HEK293 (cell line): ENCODE results near the gene LRP1B.
"Not testable (repeated sequence)": the region's sequence is repeated elsewhere in the genome, so short reads cannot be mapped to it uniquely, and the experiment has no call there.

Experiments used
- CTCF ChIA-PET: fragments of 350-600 bp; formaldehyde crosslinking; extraction: SDS; loops from one replicate; lab custom pipeline; 2021; ENCODE audit warnings: antibody characterized with exemption; lab: Yijun Ruan, JAX
- POLR2A ChIA-PET: fragments of 300-600 bp; formaldehyde crosslinking; extraction: SDS; loops from one replicate; lab custom pipeline; 2020; ENCODE audit warnings: antibody characterized with exemption, inconsistent platforms; lab: Yijun Ruan, JAX
- H3K27ac ChIP-seq: fragments of 200-500 bp; sonication (Bioruptor generic); 2 replicates; pipeline ENCODE4 v1.5.1; 2014; ENCODE audit warnings: low read depth, low read length, control low read depth, inconsistent platforms; ENCODE audit errors: extremely low read depth
- H3K36me3 ChIP-seq, 2 experiments: fragments of 200-500 bp in 1 of 2; sonication (Bioruptor generic) in 1 of 2; 1 replicate in 1 of 2; 2 replicates in 1 of 2; pipeline ENCODE4 v1.5.1; 2014 to 2017; ENCODE audit warnings: inconsistent platforms in 2 of 2, low read length in 2 of 2; ENCODE audit not compliant: control insufficient read depth in 2 of 2, insufficient read depth in 1 of 2
- H3K4me1 ChIP-seq: fragments of 200-500 bp; sonication (Bioruptor generic); 2 replicates; pipeline ENCODE4 v1.5.1; 2014; ENCODE audit warnings: mild to moderate bottlenecking, low read length, inconsistent platforms; ENCODE audit not compliant: control insufficient read depth, insufficient read depth
- H3K4me3 ChIP-seq: 2 replicates; pipeline ENCODE4 v1.5.1; 2011; ENCODE audit warnings: low read depth, mild to moderate bottlenecking, control low read depth, low read length, moderate library complexity
- H3K9me3 ChIP-seq: fragments of 200-500 bp; sonication (Bioruptor generic); 2 replicates; pipeline ENCODE4 v1.5.1; 2014; ENCODE audit warnings: low read depth, low read length, inconsistent platforms; ENCODE audit not compliant: control insufficient read depth, insufficient read depth
- GLI2 ChIP-seq: fragments of 450-650 bp; formaldehyde crosslinking; IDR thresholded peaks from 2 replicates; pipeline ENCODE4; 2017; ENCODE audit warnings: missing biosample characterization, missing genetic modification characterization, low read depth, borderline replicate concordance
- GLI4 ChIP-seq: fragments of 450-650 bp; formaldehyde crosslinking; IDR thresholded peaks from 2 replicates; pipeline ENCODE4 v1.5.1; 2016; ENCODE audit warnings: missing biosample characterization, missing genetic modification characterization
- HOXA7 ChIP-seq: sonication (generic); formaldehyde crosslinking; IDR thresholded peaks from 2 replicates; pipeline ENCODE4 v1.8.1; 2022; ENCODE audit warnings: missing genetic modification reagents, borderline replicate concordance
- RBAK ChIP-seq: fragments of 450-650 bp; formaldehyde crosslinking; IDR thresholded peaks from 2 replicates; pipeline ENCODE4 v1.5.1; 2016; ENCODE audit warnings: missing biosample characterization, missing genetic modification characterization
- SCRT1 ChIP-seq: fragments of 450-650 bp; formaldehyde crosslinking; IDR thresholded peaks from 2 replicates; pipeline ENCODE4 v1.5.1; 2016; ENCODE audit warnings: missing biosample characterization, missing genetic modification characterization, borderline replicate concordance
- ZFP41 ChIP-seq: fragments of 450-650 bp; formaldehyde crosslinking; IDR thresholded peaks from 2 replicates; pipeline ENCODE4 v1.5.1; 2016; ENCODE audit warnings: missing biosample characterization, missing genetic modification characterization, borderline replicate concordance
- ZNF112 ChIP-seq: fragments of 450-650 bp; formaldehyde crosslinking; IDR thresholded peaks from 2 replicates; pipeline ENCODE4 v1.5.0; 2017; ENCODE audit warnings: missing biosample characterization, missing genetic modification characterization
- ZNF24 ChIP-seq: fragments of 450-650 bp; formaldehyde crosslinking; IDR thresholded peaks from 2 replicates; pipeline ENCODE4 v1.5.1; 2016; ENCODE audit warnings: missing biosample characterization, missing genetic modification characterization
- ZNF274 ChIP-seq, 2 experiments: fragments of 200-500 bp in 1 of 2; fragments of 450-650 bp in 1 of 2; sonication (Bioruptor generic) in 1 of 2; formaldehyde crosslinking in 1 of 2; IDR thresholded peaks; 2 replicates each; pipeline versions ENCODE4 v1.5.1 to v1.6.1; 2014 to 2016; ENCODE audit warnings: borderline replicate concordance in 1 of 2, inconsistent platforms in 1 of 2, low read length in 1 of 2, missing biosample characterization in 1 of 2, missing genetic modification characterization in 1 of 2
- ZNF404 ChIP-seq: fragments of 450-650 bp; formaldehyde crosslinking; IDR thresholded peaks from 2 replicates; pipeline ENCODE4 v1.5.1; 2017; ENCODE audit warnings: missing biosample characterization, missing genetic modification characterization
- ZNF514 ChIP-seq: fragments of 450-650 bp; formaldehyde crosslinking; IDR thresholded peaks from 2 replicates; pipeline ENCODE4 v1.5.1; 2016; ENCODE audit warnings: missing biosample characterization, missing genetic modification characterization
- ZNF530 ChIP-seq: fragments of 450-650 bp; formaldehyde crosslinking; IDR thresholded peaks from 2 replicates; pipeline ENCODE4 v1.5.1; 2016; ENCODE audit warnings: low read depth, missing biosample characterization, missing genetic modification characterization
- ZNF548 ChIP-seq: fragments of 450-650 bp; formaldehyde crosslinking; IDR thresholded peaks from 2 replicates; pipeline ENCODE4 v1.5.1; 2016; ENCODE audit warnings: missing biosample characterization, missing genetic modification characterization
- ZNF624 ChIP-seq: fragments of 450-650 bp; formaldehyde crosslinking; IDR thresholded peaks from 2 replicates; pipeline ENCODE4 v1.5.1; 2017; ENCODE audit warnings: missing biosample characterization, missing genetic modification characterization
- ZSCAN16 ChIP-seq: fragments of 450-650 bp; formaldehyde crosslinking; IDR thresholded peaks from 2 replicates; pipeline ENCODE4 v1.5.1; 2016; ENCODE audit warnings: missing biosample characterization, missing genetic modification characterization
- TF ChIP-seq, protein P1 (sequence below): fragments of 450-650 bp; formaldehyde crosslinking; IDR thresholded peaks from 2 replicates; pipeline ENCODE4 v1.5.1; 2016; ENCODE audit warnings: missing biosample characterization, missing genetic modification characterization
- TF ChIP-seq, protein P2 (sequence below): fragments of 450-650 bp; formaldehyde crosslinking; IDR thresholded peaks from 2 replicates; pipeline ENCODE4 v1.5.1; 2016; ENCODE audit warnings: missing biosample characterization, missing genetic modification characterization
- TF ChIP-seq, protein P3 (sequence below): fragments of 450-650 bp; formaldehyde crosslinking; conservative IDR thresholded peaks from 2 replicates; pipeline ENCODE4 v1.5.1; 2016; ENCODE audit warnings: low read depth, missing biosample characterization, missing genetic modification characterization
- TF ChIP-seq, protein P4 (sequence below): fragments of 450-650 bp; formaldehyde crosslinking; IDR thresholded peaks from 2 replicates; pipeline ENCODE4 v1.5.1; 2016; ENCODE audit warnings: missing biosample characterization, missing genetic modification characterization, borderline replicate concordance

The LRP1B gene

DNA sequence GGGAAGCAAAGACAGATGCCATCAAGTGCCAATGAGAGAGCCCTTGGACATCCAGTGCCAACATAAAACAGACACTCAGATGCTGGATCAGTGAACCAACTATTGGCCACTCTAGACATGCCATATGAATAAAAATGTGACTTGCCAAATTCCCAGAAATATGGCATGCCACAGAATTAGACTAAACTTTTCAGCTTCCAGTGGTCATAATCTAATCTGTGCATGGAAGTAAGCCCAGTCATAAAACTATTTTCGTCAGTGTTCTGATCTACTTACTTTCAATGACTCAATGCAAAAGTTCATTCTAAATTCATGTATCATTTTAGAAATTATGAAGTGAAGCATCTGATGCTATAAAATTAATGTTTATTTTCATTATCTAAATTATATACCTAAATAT lies 1844.4 kb downstream of the LRP1B start (continued):
- TF ChIP-seq ZNF624 (tag by site-specific recombination) (no peak), ZNF112 (tag by site-specific recombination) (no peak), RBAK (no peak), ZNF530 (no peak), ZNF404 (no peak), ZNF24 (tag by site-specific recombination) (no peak), ZFP41 (tag by site-specific recombination) (no peak), ZNF548 (tag by site-specific recombination) (no peak), ZSCAN16 (no peak)
- TF ChIP-seq, protein P1, sequence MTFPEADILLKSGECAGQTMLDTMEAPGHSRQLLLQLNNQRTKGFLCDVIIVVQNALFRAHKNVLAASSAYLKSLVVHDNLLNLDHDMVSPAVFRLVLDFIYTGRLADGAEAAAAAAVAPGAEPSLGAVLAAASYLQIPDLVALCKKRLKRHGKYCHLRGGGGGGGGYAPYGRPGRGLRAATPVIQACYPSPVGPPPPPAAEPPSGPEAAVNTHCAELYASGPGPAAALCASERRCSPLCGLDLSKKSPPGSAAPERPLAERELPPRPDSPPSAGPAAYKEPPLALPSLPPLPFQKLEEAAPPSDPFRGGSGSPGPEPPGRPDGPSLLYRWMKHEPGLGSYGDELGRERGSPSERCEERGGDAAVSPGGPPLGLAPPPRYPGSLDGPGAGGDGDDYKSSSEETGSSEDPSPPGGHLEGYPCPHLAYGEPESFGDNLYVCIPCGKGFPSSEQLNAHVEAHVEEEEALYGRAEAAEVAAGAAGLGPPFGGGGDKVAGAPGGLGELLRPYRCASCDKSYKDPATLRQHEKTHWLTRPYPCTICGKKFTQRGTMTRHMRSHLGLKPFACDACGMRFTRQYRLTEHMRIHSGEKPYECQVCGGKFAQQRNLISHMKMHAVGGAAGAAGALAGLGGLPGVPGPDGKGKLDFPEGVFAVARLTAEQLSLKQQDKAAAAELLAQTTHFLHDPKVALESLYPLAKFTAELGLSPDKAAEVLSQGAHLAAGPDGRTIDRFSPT = no peak
- TF ChIP-seq, protein P2, sequence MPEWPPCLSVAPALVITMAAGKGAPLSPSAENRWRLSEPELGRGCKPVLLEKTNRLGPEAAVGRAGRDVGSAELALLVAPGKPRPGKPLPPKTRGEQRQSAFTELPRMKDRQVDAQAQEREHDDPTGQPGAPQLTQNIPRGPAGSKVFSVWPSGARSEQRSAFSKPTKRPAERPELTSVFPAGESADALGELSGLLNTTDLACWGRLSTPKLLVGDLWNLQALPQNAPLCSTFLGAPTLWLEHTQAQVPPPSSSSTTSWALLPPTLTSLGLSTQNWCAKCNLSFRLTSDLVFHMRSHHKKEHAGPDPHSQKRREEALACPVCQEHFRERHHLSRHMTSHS (tag by site-specific recombination) = no peak
- TF ChIP-seq, protein P3, sequence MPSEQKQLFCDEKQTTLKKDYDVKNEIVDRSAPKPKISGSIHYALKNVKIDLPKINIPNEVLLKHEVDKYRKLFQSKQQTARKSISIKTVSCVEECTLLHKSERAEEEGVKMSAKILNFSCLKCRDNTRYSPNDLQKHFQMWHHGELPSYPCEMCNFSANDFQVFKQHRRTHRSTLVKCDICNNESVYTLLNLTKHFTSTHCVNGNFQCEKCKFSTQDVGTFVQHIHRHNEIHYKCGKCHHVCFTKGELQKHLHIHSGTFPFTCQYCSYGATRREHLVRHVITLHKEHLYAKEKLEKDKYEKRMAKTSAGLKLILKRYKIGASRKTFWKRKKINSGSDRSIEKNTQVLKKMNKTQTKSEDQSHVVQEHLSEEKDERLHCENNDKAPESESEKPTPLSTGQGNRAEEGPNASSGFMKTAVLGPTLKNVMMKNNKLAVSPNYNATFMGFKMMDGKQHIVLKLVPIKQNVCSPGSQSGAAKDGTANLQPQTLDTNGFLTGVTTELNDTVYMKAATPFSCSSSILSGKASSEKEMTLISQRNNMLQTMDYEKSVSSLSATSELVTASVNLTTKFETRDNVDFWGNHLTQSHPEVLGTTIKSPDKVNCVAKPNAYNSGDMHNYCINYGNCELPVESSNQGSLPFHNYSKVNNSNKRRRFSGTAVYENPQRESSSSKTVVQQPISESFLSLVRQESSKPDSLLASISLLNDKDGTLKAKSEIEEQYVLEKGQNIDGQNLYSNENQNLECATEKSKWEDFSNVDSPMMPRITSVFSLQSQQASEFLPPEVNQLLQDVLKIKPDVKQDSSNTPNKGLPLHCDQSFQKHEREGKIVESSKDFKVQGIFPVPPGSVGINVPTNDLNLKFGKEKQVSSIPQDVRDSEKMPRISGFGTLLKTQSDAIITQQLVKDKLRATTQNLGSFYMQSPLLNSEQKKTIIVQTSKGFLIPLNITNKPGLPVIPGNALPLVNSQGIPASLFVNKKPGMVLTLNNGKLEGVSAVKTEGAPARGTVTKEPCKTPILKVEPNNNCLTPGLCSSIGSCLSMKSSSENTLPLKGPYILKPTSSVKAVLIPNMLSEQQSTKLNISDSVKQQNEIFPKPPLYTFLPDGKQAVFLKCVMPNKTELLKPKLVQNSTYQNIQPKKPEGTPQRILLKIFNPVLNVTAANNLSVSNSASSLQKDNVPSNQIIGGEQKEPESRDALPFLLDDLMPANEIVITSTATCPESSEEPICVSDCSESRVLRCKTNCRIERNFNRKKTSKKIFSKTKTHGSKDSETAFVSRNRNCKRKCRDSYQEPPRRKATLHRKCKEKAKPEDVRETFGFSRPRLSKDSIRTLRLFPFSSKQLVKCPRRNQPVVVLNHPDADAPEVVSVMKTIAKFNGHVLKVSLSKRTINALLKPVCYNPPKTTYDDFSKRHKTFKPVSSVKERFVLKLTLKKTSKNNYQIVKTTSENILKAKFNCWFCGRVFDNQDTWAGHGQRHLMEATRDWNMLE (tag by site-specific recombination) = no peak
- TF ChIP-seq, all 188 proteins: peak for 0

DNA sequence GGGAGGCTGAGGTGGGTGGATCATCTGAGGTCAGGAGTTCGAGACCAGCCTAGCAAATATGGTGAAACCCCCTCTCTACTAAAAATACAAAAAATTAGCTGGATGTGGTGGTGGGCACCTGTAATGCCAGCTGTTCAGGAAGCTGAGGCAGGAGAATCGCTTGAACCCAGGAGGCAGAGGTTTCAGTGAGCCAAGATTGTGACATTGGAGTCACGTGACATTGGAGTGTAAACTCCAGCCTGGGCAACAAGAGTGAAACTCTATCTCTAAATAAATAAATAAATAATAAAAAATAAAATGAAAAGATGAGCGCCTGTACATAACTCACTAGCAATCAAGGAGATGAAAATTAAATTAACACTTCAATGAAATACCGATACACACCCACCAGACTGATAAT lies 1853.5 kb downstream of the LRP1B start:
- H3K4me1 ChIP-seq, H3K36me3 ChIP-seq, H3K9me3 ChIP-seq, POLR2A ChIA-PET, H3K4me3 ChIP-seq, H3K27ac ChIP-seq, CTCF ChIA-PET: not testable (repeated sequence)

DNA sequence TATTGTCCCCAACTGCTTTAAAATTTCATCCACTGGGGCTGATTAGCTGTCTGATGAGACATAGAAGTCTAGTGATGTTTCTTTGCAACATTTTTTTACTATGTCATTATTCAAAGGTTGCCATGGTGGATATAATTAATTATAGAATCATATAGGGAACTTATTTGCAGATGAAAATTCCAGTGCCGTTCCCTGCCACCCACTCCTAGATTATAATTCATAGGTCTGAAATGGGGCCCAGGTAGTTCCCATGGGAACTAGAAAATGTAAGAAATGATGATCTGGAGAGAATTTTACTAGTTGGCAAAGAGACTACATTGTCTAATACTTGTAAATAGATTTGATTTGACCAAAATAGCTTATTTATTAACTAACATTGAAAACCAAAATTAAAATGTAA lies 1854.2 kb downstream of the LRP1B start:
- POLR2A ChIA-PET = no interaction called here
- Histone ChIP-seq H3K27ac (no peak overlapping the region), H3K36me3 (no peaks in the 10 kb centered on the region), H3K4me1 (no peaks in the 10 kb centered on the region), H3K9me3 (no peaks in the 10 kb centered on the region), H3K4me3 (no peak overlapping the region)
- CTCF ChIA-PET = interaction anchor here (0.7 kb wide), 2 partner anchors 290 to 621 kb away, joined by 4 read pairs; no protein-coding TSS in a partner anchor
- TF ChIP-seq, protein P4, sequence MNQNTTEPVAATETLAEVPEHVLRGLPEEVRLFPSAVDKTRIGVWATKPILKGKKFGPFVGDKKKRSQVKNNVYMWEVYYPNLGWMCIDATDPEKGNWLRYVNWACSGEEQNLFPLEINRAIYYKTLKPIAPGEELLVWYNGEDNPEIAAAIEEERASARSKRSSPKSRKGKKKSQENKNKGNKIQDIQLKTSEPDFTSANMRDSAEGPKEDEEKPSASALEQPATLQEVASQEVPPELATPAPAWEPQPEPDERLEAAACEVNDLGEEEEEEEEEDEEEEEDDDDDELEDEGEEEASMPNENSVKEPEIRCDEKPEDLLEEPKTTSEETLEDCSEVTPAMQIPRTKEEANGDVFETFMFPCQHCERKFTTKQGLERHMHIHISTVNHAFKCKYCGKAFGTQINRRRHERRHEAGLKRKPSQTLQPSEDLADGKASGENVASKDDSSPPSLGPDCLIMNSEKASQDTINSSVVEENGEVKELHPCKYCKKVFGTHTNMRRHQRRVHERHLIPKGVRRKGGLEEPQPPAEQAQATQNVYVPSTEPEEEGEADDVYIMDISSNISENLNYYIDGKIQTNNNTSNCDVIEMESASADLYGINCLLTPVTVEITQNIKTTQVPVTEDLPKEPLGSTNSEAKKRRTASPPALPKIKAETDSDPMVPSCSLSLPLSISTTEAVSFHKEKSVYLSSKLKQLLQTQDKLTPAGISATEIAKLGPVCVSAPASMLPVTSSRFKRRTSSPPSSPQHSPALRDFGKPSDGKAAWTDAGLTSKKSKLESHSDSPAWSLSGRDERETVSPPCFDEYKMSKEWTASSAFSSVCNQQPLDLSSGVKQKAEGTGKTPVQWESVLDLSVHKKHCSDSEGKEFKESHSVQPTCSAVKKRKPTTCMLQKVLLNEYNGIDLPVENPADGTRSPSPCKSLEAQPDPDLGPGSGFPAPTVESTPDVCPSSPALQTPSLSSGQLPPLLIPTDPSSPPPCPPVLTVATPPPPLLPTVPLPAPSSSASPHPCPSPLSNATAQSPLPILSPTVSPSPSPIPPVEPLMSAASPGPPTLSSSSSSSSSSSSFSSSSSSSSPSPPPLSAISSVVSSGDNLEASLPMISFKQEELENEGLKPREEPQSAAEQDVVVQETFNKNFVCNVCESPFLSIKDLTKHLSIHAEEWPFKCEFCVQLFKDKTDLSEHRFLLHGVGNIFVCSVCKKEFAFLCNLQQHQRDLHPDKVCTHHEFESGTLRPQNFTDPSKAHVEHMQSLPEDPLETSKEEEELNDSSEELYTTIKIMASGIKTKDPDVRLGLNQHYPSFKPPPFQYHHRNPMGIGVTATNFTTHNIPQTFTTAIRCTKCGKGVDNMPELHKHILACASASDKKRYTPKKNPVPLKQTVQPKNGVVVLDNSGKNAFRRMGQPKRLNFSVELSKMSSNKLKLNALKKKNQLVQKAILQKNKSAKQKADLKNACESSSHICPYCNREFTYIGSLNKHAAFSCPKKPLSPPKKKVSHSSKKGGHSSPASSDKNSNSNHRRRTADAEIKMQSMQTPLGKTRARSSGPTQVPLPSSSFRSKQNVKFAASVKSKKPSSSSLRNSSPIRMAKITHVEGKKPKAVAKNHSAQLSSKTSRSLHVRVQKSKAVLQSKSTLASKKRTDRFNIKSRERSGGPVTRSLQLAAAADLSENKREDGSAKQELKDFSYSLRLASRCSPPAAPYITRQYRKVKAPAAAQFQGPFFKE = no peak
- TF ChIP-seq HOXA7 (CRISPR knock-in tag) = no peak
- TF ChIP-seq GLI2 (tag by site-specific recombination) = no peak
- TF ChIP-seq ZNF274 (IDR thresholded peaks at IDR 0.05; ENCODE audit: low read length) = no peak
- TF ChIP-seq ZNF274 (tag by site-specific recombination; IDR thresholded peaks at IDR 0.05; ENCODE audit: borderline replicate concordance) = no peak
- TF ChIP-seq ZNF514 (tag by site-specific recombination) = no peak
- no peak for TF ChIP-seq SCRT1 (tag by site-specific recombination)
- no peak for TF ChIP-seq GLI4 (tag by site-specific recombination)
